ENCODE data around the gene PTPRG.

Gene PTPRG

GRCh38 chr3:62332017-62332416, 770.6 kb downstream of the PTPRG start:
- DNase-seq, result no peak

- DNase-seq, result peak; percentile 40
Measured at GRCh38 chr3:62332835-62333244, 771.5 kb downstream of the PTPRG start.

GRCh38 chr3:62335196-62335595, 773.8 kb downstream of the PTPRG start:
- peak; percentile 54 for DNase-seq

GRCh38 chr3:62343755-62344154, 782.4 kb downstream of the PTPRG start:
- DNase-seq, result no peak

Data from NCI-H1694 (cell line).